WTC11 (cell line): Measurements from ENCODE around the gene NPAT. TPM values are rescaled to one million over a fixed set of nuclear protein-coding genes. Genes with fewer than 3 reads are reported as not detected.
A peak's percentile ranks its signal among the peaks of the same experiment; 100 is the strongest.
"Not testable (repeated sequence)": the region's sequence is repeated elsewhere in the genome, so short reads cannot be mapped to it uniquely, and the experiment has no call there.

Source experiments
- ATAC-seq: fragments of 200-7000 bp; cut with Tn5 transposase; 2 replicates; pipeline ENCODE4 v1.10.0; 2021; ENCODE audit warnings: mild to moderate bottlenecking, moderate library complexity
- CTCF ChIA-PET: fragments of 300-600 bp; sonication (Branson Sonifier 250); formaldehyde crosslinking; loops from one replicate; lab custom pipeline; 2021; ENCODE audit warnings: antibody characterized with exemption; lab: Charles Lee
- POLR2A ChIA-PET: fragments of 350-600 bp; sonication (Branson Sonifier 250); formaldehyde crosslinking; loops from one replicate; lab custom pipeline; 2021; ENCODE audit warnings: antibody characterized with exemption; lab: Charles Lee
- DNase-seq: peaks from one replicate; pipeline ENCODE4 v3.0.0; 2021; ENCODE audit warnings: low spot score
- H3K27ac Mint-ChIP-seq: 2 replicates; pipeline ENCODE4 v1.8.0; 2021; ENCODE audit warnings: mixed read lengths
- H3K27me3 Mint-ChIP-seq: 2 replicates; pipeline ENCODE4 v1.8.0; 2021; ENCODE audit warnings: low read depth, mild to moderate bottlenecking, moderate library complexity, mixed read lengths
- H3K36me3 Mint-ChIP-seq: 2 replicates; pipeline ENCODE4 v1.8.0; 2021; ENCODE audit warnings: mixed read lengths
- H3K4me1 Mint-ChIP-seq: 2 replicates; pipeline ENCODE4 v1.8.0; 2022; ENCODE audit warnings: mixed read lengths
- H3K4me3 Mint-ChIP-seq: 2 replicates; pipeline ENCODE4 v1.8.0; 2021; ENCODE audit warnings: mild to moderate bottlenecking, moderate library complexity, mixed read lengths
- H3K9me3 Mint-ChIP-seq: 2 replicates; pipeline ENCODE4 v1.8.0; 2021; ENCODE audit warnings: mixed read lengths
- ATF3 ChIP-seq: sonication (generic); formaldehyde crosslinking; conservative IDR thresholded peaks from 2 replicates; pipeline ENCODE4 v1.8.1; 2022; ENCODE audit warnings: mild to moderate bottlenecking, missing genetic modification reagents
- GABPB1 ChIP-seq: sonication (generic); formaldehyde crosslinking; IDR thresholded peaks from 2 replicates; pipeline ENCODE4 v1.8.1; 2023; ENCODE audit warnings: mild to moderate bottlenecking, missing genetic modification reagents
- HMGXB4 ChIP-seq: sonication (generic); formaldehyde crosslinking; IDR thresholded peaks from 2 replicates; pipeline ENCODE4 v1.8.1; 2023; ENCODE audit warnings: mild to moderate bottlenecking, moderate library complexity, missing genetic modification reagents
- IRF2 ChIP-seq: sonication (generic); formaldehyde crosslinking; IDR thresholded peaks from 2 replicates; pipeline ENCODE4 v1.8.0; 2022; ENCODE audit warnings: low read depth, missing genetic modification reagents, borderline replicate concordance
- KAT7 ChIP-seq: sonication (generic); formaldehyde crosslinking; IDR thresholded peaks from 2 replicates; pipeline ENCODE4 v1.8.1; 2023; ENCODE audit warnings: missing genetic modification reagents, mild to moderate bottlenecking, borderline replicate concordance
- NFYB ChIP-seq: sonication (generic); formaldehyde crosslinking; conservative IDR thresholded peaks from 2 replicates; pipeline ENCODE4 v1.8.0; 2022; ENCODE audit warnings: low read depth, missing genetic modification reagents
- SP1 ChIP-seq: sonication (generic); formaldehyde crosslinking; conservative IDR thresholded peaks from 2 replicates; pipeline ENCODE4 v1.8.1; 2022; ENCODE audit warnings: missing genetic modification reagents
- STAT6 ChIP-seq: sonication (generic); formaldehyde crosslinking; conservative IDR thresholded peaks from 2 replicates; pipeline ENCODE4 v1.8.1; 2023; ENCODE audit warnings: mild to moderate bottlenecking, low read depth, missing genetic modification reagents, moderate library complexity
- ZNF281 ChIP-seq: sonication (generic); formaldehyde crosslinking; IDR thresholded peaks from 2 replicates; pipeline ENCODE4 v1.8.0; 2023; ENCODE audit warnings: mild to moderate bottlenecking, missing genetic modification reagents
- ZNF425 ChIP-seq: fragments of 250-450 bp; sonication (Bioruptor Pico); conservative IDR thresholded peaks from 2 replicates; pipeline ENCODE4 v1.9.0; 2021; ENCODE audit warnings: mild to moderate bottlenecking
- total RNA-seq: library from RNA; stranded (reverse); gene quantifications from 3 replicates; pipeline ENCODE4 v1.2.3, GENCODE V29; 2021

NPAT gene
- total RNA-seq, 1 experiment from 2014 or later = 17.2 TPM

GRCh38 chr11:108121274-108122155, 100.9 kb downstream of the NPAT start, which contains the start of gene ACAT1 (continued):
- TF ChIP-seq ZNF281 (CRISPR knock-in tag) = no peak
- peak; percentile 94 for TF ChIP-seq SP1 (CRISPR knock-in tag)
- TF ChIP-seq ZNF425 (CRISPR knock-in tag) = no peak
- TF ChIP-seq IRF2 (CRISPR knock-in tag) = no peak
- no peak for TF ChIP-seq GABPB1
- no peak for TF ChIP-seq STAT6 (CRISPR knock-in tag)
- no peak for TF ChIP-seq KAT7 (CRISPR knock-in tag)
- peak; percentile 82 for TF ChIP-seq NFYB (CRISPR knock-in tag)
- no peak for TF ChIP-seq ATF3 (CRISPR knock-in tag)
- TF ChIP-seq HMGXB4 (CRISPR knock-in tag) = peak; percentile 68; the same call in 1 of the 2 replicates

GRCh38 chr11:108120936-108121273, 101.5 kb downstream of the NPAT start:
- Mint-ChIP-seq H3K27me3 (peaks cover 16% of the 10 kb centered on the region), H3K4me1 (peaks cover 18% of the 10 kb centered on the region), H3K4me3 (peak overlapping the region; percentile 60), H3K27ac (0 out of 2 replicates have a peak overlapping the region, but pooled peaks have one; percentile 54)
- H3K36me3 Mint-ChIP-seq, DNase-seq, H3K9me3 Mint-ChIP-seq, ATAC-seq, POLR2A ChIA-PET: not testable (repeated sequence)
- CTCF ChIA-PET = interaction anchor here (1.0 to 1.9 kb wide), 2 partner anchors 112 to 121 kb away, joined by 4 to 6 read pairs; partner anchors contain the start of gene CUL5
